Activated CD4-positive, alpha-beta T cell treated with anti-CD3 and anti-CD28 coated beads for 48 hours (primary cell): Measurements from ENCODE around the gene IGFLR1.
"Not testable (repeated sequence)": the region's sequence is repeated elsewhere in the genome, so short reads cannot be mapped to it uniquely, and the experiment has no call there.

Experiments used
- DNase-seq: peaks from one replicate; pipeline ENCODE4 v3.0.0-alpha.2; 2020

Gene IGFLR1

GRCh38 chr19:35739275-35740107 is 2.8 kb downstream of the IGFLR1 start:
- no peak for DNase-seq

- no peak for DNase-seq
Observed at GRCh38 chr19:35738887-35739229, 3.4 kb downstream of the IGFLR1 start.

- no peak for DNase-seq
Observed at GRCh38 chr19:35738021-35738886, 4.0 kb downstream of the IGFLR1 start.

- DNase-seq = no peak
Observed at GRCh38 chr19:35736913-35737886, 5.1 kb downstream of the IGFLR1 start.

- no peak for DNase-seq
Observed at GRCh38 chr19:35734889-35735288, 7.4 kb downstream of the IGFLR1 start.

GRCh38 chr19:35734273-35734672 is 8.0 kb downstream of the IGFLR1 start:
- DNase-seq = no peak

GRCh38 chr19:35733180-35734125 is 8.8 kb downstream of the IGFLR1 start:
- no peak for DNase-seq

- DNase-seq = no peak
Observed at GRCh38 chr19:35732540-35733179, 9.6 kb downstream of the IGFLR1 start.

GRCh38 chr19:35731779-35732405 is 10.4 kb downstream of the IGFLR1 start:
- DNase-seq = no peak

GRCh38 chr19:35731353-35731752 is 10.9 kb downstream of the IGFLR1 start:
- no peak for DNase-seq

- DNase-seq = no peak
Observed at GRCh38 chr19:35730326-35730725, 11.9 kb downstream of the IGFLR1 start.

GRCh38 chr19:35729763-35730162 is 12.5 kb downstream of the IGFLR1 start:
- no peak for DNase-seq

- no peak for DNase-seq
Observed at GRCh38 chr19:35729021-35729420, 13.2 kb downstream of the IGFLR1 start.

- DNase-seq = no peak
Observed at GRCh38 chr19:35727956-35728706, 14.1 kb downstream of the IGFLR1 start.

- DNase-seq = no peak
Observed at GRCh38 chr19:35727053-35727955, 14.9 kb downstream of the IGFLR1 start.

GRCh38 chr19:35725216-35725861 is 16.9 kb downstream of the IGFLR1 start:
- DNase-seq = no peak

- DNase-seq = no peak
Observed at GRCh38 chr19:35724560-35724959, 17.7 kb downstream of the IGFLR1 start.

GRCh38 chr19:35724132-35724531 is 18.1 kb downstream of the IGFLR1 start:
- DNase-seq = not testable (repeated sequence)
